HepG2 (cell line): ENCODE measurements around the gene TUBB4B. TPM values are rescaled to one million over a fixed set of nuclear protein-coding genes. Genes with fewer than 3 reads are reported as not detected.

ENCODE experiments used
- ARNTL ChIP-seq: sonication (generic); formaldehyde crosslinking; IDR thresholded peaks from 2 replicates; pipeline ENCODE4 v1.4.0; 2020; ENCODE audit warnings: mild to moderate bottlenecking, missing genetic modification reagents
- BRCA1 ChIP-seq: sonication (generic); formaldehyde crosslinking; IDR thresholded peaks from 2 replicates; pipeline ENCODE4 v1.4.0; 2020; ENCODE audit warnings: missing genetic modification reagents
- CEBPZ ChIP-seq: IDR thresholded peaks from 2 replicates; pipeline ENCODE4 v1.6.1; 2012; ENCODE audit warnings: low read length, improper control_type of control experiment
- DR1 ChIP-seq: sonication (generic); formaldehyde crosslinking; IDR thresholded peaks from 2 replicates; pipeline ENCODE4 v1.8.0; 2021; ENCODE audit warnings: mild to moderate bottlenecking, missing genetic modification reagents, inconsistent platforms
- EZH2 ChIP-seq: conservative IDR thresholded peaks from 2 replicates; pipeline ENCODE4 v1.6.1; 2012; ENCODE audit warnings: mild to moderate bottlenecking, low read depth, low read length, moderate library complexity
- MYNN ChIP-seq: sonication (generic); formaldehyde crosslinking; IDR thresholded peaks from 2 replicates; pipeline ENCODE4 v1.4.0; 2020; ENCODE audit warnings: mild to moderate bottlenecking, low read depth, missing genetic modification reagents
- NFYB ChIP-seq: sonication (generic); formaldehyde crosslinking; IDR thresholded peaks from 2 replicates; pipeline ENCODE4 v1.4.0; 2020; ENCODE audit warnings: missing genetic modification reagents
- NFYC ChIP-seq: IDR thresholded peaks from 2 replicates; pipeline ENCODE4 v1.6.1; 2016; ENCODE audit warnings: missing genetic modification reagents, missing compliant biosample characterization
- RARG ChIP-seq: sonication (generic); formaldehyde crosslinking; IDR thresholded peaks from 2 replicates; pipeline ENCODE4 v1.4.0; 2020; ENCODE audit warnings: low read depth, mild to moderate bottlenecking, missing genetic modification reagents
- RFX1 ChIP-seq: fragments of 450-650 bp; IDR thresholded peaks from 2 replicates; pipeline ENCODE4 v1.6.1; 2017
- RNF2 ChIP-seq: fragments of 450-650 bp; conservative IDR thresholded peaks from 2 replicates; pipeline ENCODE4 v1.6.1; 2016; ENCODE audit warnings: low read depth
- SPEN ChIP-seq: sonication (generic); formaldehyde crosslinking; IDR thresholded peaks from 2 replicates; pipeline ENCODE4 v1.5.1; 2020; ENCODE audit warnings: low read depth, mild to moderate bottlenecking, missing genetic modification reagents
- TAF1 ChIP-seq: sonication (generic); formaldehyde crosslinking; IDR thresholded peaks from 2 replicates; pipeline ENCODE4 v1.4.0; 2020; ENCODE audit warnings: missing genetic modification reagents
- XBP1 ChIP-seq: sonication (generic); formaldehyde crosslinking; IDR thresholded peaks from 2 replicates; pipeline ENCODE4 v1.5.0; 2020; ENCODE audit warnings: missing genetic modification reagents
- ZNF251 ChIP-seq: sonication (generic); formaldehyde crosslinking; IDR thresholded peaks from 2 replicates; pipeline ENCODE4 v1.9.0; 2021; ENCODE audit warnings: mild to moderate bottlenecking, missing genetic modification reagents
- ZNF263 ChIP-seq: sonication (generic); formaldehyde crosslinking; IDR thresholded peaks from 2 replicates; pipeline ENCODE4 v1.4.0; 2020; ENCODE audit warnings: missing genetic modification reagents
- ZNF546 ChIP-seq: sonication (generic); formaldehyde crosslinking; conservative IDR thresholded peaks from 2 replicates; pipeline ENCODE4 v1.8.1; 2023; ENCODE audit warnings: mild to moderate bottlenecking, missing genetic modification reagents
- ZNF589 ChIP-seq: sonication (generic); formaldehyde crosslinking; conservative IDR thresholded peaks from 2 replicates; pipeline ENCODE4 v1.8.0; 2022; ENCODE audit warnings: mild to moderate bottlenecking, moderate library complexity, missing genetic modification reagents
- ZSCAN12 ChIP-seq: sonication (generic); formaldehyde crosslinking; IDR thresholded peaks from 2 replicates; pipeline ENCODE4 v1.9.0; 2021; ENCODE audit warnings: mild to moderate bottlenecking, missing genetic modification reagents
- ZSCAN29 ChIP-seq: sonication (generic); formaldehyde crosslinking; conservative IDR thresholded peaks from 2 replicates; pipeline ENCODE4 v1.4.0; 2020; ENCODE audit warnings: mild to moderate bottlenecking, missing genetic modification reagents
- polyA plus RNA-seq, 8 experiments: library from polyadenylated mRNA; depleted of rRNA in 3 of 8; stranded (reverse) in 7 of 8; unstranded in 1 of 8; fragments of >200 nt; fragmentation: Illumina TruSeq in 4 of 8; extraction: Trizol in 4 of 8; gene quantifications; 2 replicates each; pipeline versions ENCODE4 v1.2.1 to v1.2.3, GENCODE V29; 2011 to 2016; ENCODE audit warnings: low read depth in 4 of 8, missing spikeins in 1 of 8, mixed read lengths in 1 of 8; ENCODE audit not compliant: insufficient read depth in 1 of 8
- total RNA-seq, 5 experiments: library from RNA; depleted of rRNA; stranded (reverse); fragments of >200 nt; fragmentation: Illumina TruSeq; extraction: Trizol; gene quantifications; 2 replicates each; pipeline ENCODE4 v1.2.3, GENCODE V29; 2016; ENCODE audit warnings: low read depth in 1 of 5
- TF ChIP-seq, protein P1 (sequence below): sonication (generic); formaldehyde crosslinking; IDR thresholded peaks from 2 replicates; pipeline ENCODE4 v1.4.0; 2020; ENCODE audit warnings: mild to moderate bottlenecking, missing genetic modification reagents, borderline replicate concordance
- TF ChIP-seq, protein P2 (sequence below): sonication (generic); formaldehyde crosslinking; IDR thresholded peaks from 2 replicates; pipeline ENCODE4 v1.4.0; 2020; ENCODE audit warnings: missing genetic modification reagents, borderline replicate concordance

TUBB4B gene
- total and polyA plus RNA-seq, 2 of the 13 experiments (the other 11 are each of a cell fraction or from before 2014, with no cell fraction given), result 182 to 412 TPM

GRCh38 chr9:137236238-137236935 lies 4.7 kb upstream of the TUBB4B start (continued):
- TF ChIP-seq, protein P1, sequence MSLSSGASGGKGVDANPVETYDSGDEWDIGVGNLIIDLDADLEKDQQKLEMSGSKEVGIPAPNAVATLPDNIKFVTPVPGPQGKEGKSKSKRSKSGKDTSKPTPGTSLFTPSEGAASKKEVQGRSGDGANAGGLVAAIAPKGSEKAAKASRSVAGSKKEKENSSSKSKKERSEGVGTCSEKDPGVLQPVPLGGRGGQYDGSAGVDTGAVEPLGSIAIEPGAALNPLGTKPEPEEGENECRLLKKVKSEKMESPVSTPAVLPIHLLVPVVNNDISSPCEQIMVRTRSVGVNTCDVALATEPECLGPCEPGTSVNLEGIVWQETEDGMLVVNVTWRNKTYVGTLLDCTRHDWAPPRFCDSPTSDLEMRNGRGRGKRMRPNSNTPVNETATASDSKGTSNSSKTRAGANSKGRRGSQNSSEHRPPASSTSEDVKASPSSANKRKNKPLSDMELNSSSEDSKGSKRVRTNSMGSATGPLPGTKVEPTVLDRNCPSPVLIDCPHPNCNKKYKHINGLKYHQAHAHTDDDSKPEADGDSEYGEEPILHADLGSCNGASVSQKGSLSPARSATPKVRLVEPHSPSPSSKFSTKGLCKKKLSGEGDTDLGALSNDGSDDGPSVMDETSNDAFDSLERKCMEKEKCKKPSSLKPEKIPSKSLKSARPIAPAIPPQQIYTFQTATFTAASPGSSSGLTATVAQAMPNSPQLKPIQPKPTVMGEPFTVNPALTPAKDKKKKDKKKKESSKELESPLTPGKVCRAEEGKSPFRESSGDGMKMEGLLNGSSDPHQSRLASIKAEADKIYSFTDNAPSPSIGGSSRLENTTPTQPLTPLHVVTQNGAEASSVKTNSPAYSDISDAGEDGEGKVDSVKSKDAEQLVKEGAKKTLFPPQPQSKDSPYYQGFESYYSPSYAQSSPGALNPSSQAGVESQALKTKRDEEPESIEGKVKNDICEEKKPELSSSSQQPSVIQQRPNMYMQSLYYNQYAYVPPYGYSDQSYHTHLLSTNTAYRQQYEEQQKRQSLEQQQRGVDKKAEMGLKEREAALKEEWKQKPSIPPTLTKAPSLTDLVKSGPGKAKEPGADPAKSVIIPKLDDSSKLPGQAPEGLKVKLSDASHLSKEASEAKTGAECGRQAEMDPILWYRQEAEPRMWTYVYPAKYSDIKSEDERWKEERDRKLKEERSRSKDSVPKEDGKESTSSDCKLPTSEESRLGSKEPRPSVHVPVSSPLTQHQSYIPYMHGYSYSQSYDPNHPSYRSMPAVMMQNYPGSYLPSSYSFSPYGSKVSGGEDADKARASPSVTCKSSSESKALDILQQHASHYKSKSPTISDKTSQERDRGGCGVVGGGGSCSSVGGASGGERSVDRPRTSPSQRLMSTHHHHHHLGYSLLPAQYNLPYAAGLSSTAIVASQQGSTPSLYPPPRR (CRISPR knock-in tag), result peak; percentile 69
- no peak for TF ChIP-seq RFX1
- peak; percentile 44 for TF ChIP-seq NFYC (CRISPR knock-in tag)
- TF ChIP-seq CEBPZ, result no peak
- no peak for TF ChIP-seq ZSCAN29 (CRISPR knock-in tag)
- TF ChIP-seq RARG, result no peak
- TF ChIP-seq ZNF251 (CRISPR knock-in tag), result no peak; the same call in 1 of the 2 replicates
- peak; percentile 66; the same call in 1 of the 2 replicates for TF ChIP-seq XBP1 (CRISPR knock-in tag)
- no peak for TF ChIP-seq ZSCAN12 (CRISPR knock-in tag)
- peak; percentile 33; the same call in 1 of the 2 replicates for TF ChIP-seq DR1 (CRISPR knock-in tag)
- TF ChIP-seq RNF2, result no peak
- peak; percentile 45; the same call in 1 of the 2 replicates for TF ChIP-seq ZNF589 (CRISPR knock-in tag)
- peak; percentile 44; the same call in 1 of the 2 replicates for TF ChIP-seq ZNF263 (CRISPR knock-in tag)
- peak; percentile 67; the same call in 1 of the 2 replicates for TF ChIP-seq BRCA1 (CRISPR knock-in tag)
- no peak for TF ChIP-seq MYNN (CRISPR knock-in tag)
- TF ChIP-seq SPEN (CRISPR knock-in tag), result peak; percentile 73; the same call in 1 of the 2 replicates
- no peak for TF ChIP-seq NFYB
- no peak for TF ChIP-seq EZH2
- TF ChIP-seq ZNF546, result peak; percentile 29; the same call in 1 of the 2 replicates
- TF ChIP-seq, protein P2, sequence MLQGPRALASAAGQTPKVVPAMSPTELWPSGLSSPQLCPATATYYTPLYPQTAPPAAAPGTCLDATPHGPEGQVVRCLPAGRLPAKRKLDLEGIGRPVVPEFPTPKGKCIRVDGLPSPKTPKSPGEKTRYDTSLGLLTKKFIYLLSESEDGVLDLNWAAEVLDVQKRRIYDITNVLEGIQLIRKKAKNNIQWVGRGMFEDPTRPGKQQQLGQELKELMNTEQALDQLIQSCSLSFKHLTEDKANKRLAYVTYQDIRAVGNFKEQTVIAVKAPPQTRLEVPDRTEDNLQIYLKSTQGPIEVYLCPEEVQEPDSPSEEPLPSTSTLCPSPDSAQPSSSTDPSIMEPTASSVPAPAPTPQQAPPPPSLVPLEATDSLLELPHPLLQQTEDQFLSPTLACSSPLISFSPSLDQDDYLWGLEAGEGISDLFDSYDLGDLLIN (CRISPR knock-in tag), result no peak
- TF ChIP-seq TAF1, result 0 out of 2 replicates have a peak, but pooled peaks have one; percentile 33
- TF ChIP-seq ARNTL (CRISPR knock-in tag), result peak; percentile 73; the same call in 1 of the 2 replicates
